Activated CD4-positive, alpha-beta memory T cell treated with anti-CD3 and anti-CD28 coated beads, Interleukin-2, amount 10 ng/mL, durations not matched to agents 7 days and 5 days (primary cell): ENCODE data around the gene C6orf52. TPM values are rescaled to one million over a fixed set of nuclear protein-coding genes. Genes with fewer than 3 reads are reported as not detected.

Experiments used
- CTCF ChIA-PET: fragments of 350-600 bp; sonication (Branson Sonifier 250); formaldehyde crosslinking; loops from one replicate; lab custom pipeline; 2021; ENCODE audit warnings: antibody characterized with exemption, inconsistent platforms; lab: Charles Lee
- POLR2A ChIA-PET: fragments of 350-600 bp; sonication (Branson Sonifier 250); formaldehyde crosslinking; loops from one replicate; lab custom pipeline; 2021; ENCODE audit warnings: antibody characterized with exemption; lab: Charles Lee
- DNase-seq: peaks from one replicate; pipeline ENCODE4 v3.0.0-alpha.2; 2020
- H3K27ac Mint-ChIP-seq: one replicate; pipeline ENCODE4 v1.8.0; 2021; ENCODE audit warnings: mild to moderate bottlenecking, mixed read lengths
- H3K27me3 Mint-ChIP-seq: one replicate; pipeline ENCODE4 v1.8.0; 2021; ENCODE audit warnings: mixed read lengths
- H3K36me3 Mint-ChIP-seq: one replicate; pipeline ENCODE4 v1.8.0; 2021; ENCODE audit warnings: low read depth, mixed read lengths
- H3K4me1 Mint-ChIP-seq: one replicate; pipeline ENCODE4 v1.8.0; 2021; ENCODE audit warnings: mixed read lengths
- H3K4me3 Mint-ChIP-seq: one replicate; pipeline ENCODE4 v1.8.0; 2021; ENCODE audit warnings: mild to moderate bottlenecking, mixed read lengths
- H3K9me3 Mint-ChIP-seq: one replicate; pipeline ENCODE4 v1.8.0; 2021; ENCODE audit warnings: mixed read lengths
- total RNA-seq, 2 experiments: library from RNA; stranded (reverse); gene quantifications; one replicate each; pipeline ENCODE4 v1.2.3, GENCODE V29; 2021

C6orf52 gene
- total RNA-seq, 2 experiments from 2014 or later: 0.88 to 1.6 TPM

DNA sequence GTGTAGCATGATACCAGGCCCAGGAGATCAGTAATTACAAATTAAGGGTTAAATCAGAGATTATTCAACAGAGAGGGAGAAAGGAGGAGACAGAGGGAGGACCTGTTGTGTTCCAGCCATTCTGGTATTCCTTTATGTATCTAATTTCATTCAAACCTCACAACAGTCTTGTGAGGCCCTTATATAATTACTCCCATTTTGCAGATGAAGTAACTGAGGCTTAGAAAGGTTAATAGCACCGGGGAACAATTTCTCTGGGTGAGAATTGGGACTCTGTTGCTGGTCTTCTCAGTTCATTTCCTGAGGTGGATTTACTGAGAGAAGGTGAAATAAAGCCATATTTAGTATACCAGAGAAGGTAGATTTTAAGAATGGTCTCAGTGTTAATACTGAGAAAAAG, 66.6 kb downstream of the C6orf52 start:
- H3K4me1 Mint-ChIP-seq: peaks cover under 1% of the 10 kb centered on the region
- H3K27ac Mint-ChIP-seq: no peak overlapping the region
- peaks cover 5% of the 10 kb centered on the region for H3K36me3 Mint-ChIP-seq
- ChIA-PET CTCF (no interaction called here), POLR2A (no interaction called here)
- no peaks in the 10 kb centered on the region for H3K27me3 Mint-ChIP-seq
- no peak overlapping the region for H3K4me3 Mint-ChIP-seq
- no peak for DNase-seq
- H3K9me3 Mint-ChIP-seq: no peaks in the 10 kb centered on the region

DNA sequence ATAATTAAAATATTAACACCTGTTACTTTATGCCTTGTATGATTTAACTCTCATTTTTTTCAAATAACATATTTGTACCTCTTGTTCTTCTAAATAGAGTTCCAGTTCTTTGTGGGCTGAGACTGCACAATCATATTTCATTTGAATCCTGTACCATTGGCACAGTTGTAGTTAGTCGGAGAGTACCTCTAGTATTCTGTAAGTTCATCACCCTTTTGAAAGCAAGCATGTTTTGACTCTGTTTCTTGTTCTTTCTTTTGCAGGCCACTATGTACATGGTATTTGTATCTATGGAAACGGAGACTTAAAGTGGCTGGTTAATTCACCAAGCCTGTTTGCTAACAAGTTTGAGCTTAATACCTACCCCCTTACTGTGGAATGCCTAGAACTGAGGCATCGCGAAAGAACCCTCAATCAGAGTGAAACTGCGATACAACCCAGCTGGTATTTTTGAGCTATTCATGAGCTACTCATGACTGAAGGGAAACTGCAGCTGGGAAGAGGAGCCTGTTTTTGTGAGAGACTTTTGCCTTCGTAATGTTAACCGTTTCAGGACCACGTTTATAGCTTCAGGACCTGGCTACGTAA, 68.2 kb downstream of the C6orf52 start:
- H3K27me3 Mint-ChIP-seq: no peaks in the 10 kb centered on the region
- no peak for DNase-seq
- ChIA-PET POLR2A (no interaction called here), CTCF (no interaction called here)
- no peaks in the 10 kb centered on the region for H3K9me3 Mint-ChIP-seq
- no peak overlapping the region for H3K27ac Mint-ChIP-seq
- no peaks in the 10 kb centered on the region for H3K4me1 Mint-ChIP-seq
- H3K4me3 Mint-ChIP-seq: no peak overlapping the region
- peaks cover 5% of the 10 kb centered on the region for H3K36me3 Mint-ChIP-seq

- H3K4me1 Mint-ChIP-seq: no peaks in the 10 kb centered on the region
- ChIA-PET POLR2A (no interaction called here), CTCF (no interaction called here)
- DNase-seq: no peak
- no peak overlapping the region for H3K4me3 Mint-ChIP-seq
- H3K36me3 Mint-ChIP-seq: peaks cover 5% of the 10 kb centered on the region
- H3K27ac Mint-ChIP-seq: no peak overlapping the region
- no peaks in the 10 kb centered on the region for H3K27me3 Mint-ChIP-seq
- H3K9me3 Mint-ChIP-seq: no peaks in the 10 kb centered on the region
Measured at GRCh38 chr6:10624836-10625235, 69.6 kb downstream of the C6orf52 start.

GRCh38 chr6:10621847-10622246, 72.6 kb downstream of the C6orf52 start:
- Mint-ChIP-seq H3K27ac (no peak overlapping the region), H3K4me3 (no peak overlapping the region), H3K4me1 (no peaks in the 10 kb centered on the region), H3K27me3 (no peaks in the 10 kb centered on the region), H3K9me3 (no peaks in the 10 kb centered on the region), H3K36me3 (peaks cover 5% of the 10 kb centered on the region)
- no peak for DNase-seq
- CTCF ChIA-PET: no interaction called here
- POLR2A ChIA-PET: no interaction called here

Other genes starting within 250 kb of the C6orf52 start
- gene GCNT2, start 173.3 kb downstream of the C6orf52 start, total RNA-seq: 1 to 10 TPM; 3.0 to 3.1 TPM
- 10 to 100 TPM; 10.1 to 10.9 TPM for gene PAK1IP1, start 356 bp upstream of the C6orf52 start, total RNA-seq
- gene TMEM14C, start 28.5 kb upstream of the C6orf52 start, total RNA-seq: 10 to 100 TPM; 42.4 to 46.5 TPM
- gene TMEM14B, start 53.2 kb upstream of the C6orf52 start, total RNA-seq: 10 to 100 TPM; 81.5 to 83.6 TPM
- gene MAK, start 143.9 kb upstream of the C6orf52 start, total RNA-seq: under 1 TPM; 0.15 to 0.35 TPM
- not detected for gene GCM2, start 187.4 kb upstream of the C6orf52 start, total RNA-seq
- not detected for gene SYCP2L, start 192.4 kb upstream of the C6orf52 start, total RNA-seq